GM18505 (cell line): ENCODE data around the gene PPM1H.
A peak's percentile ranks its signal among the peaks of the same experiment; 100 is the strongest.

Experiments used
- ATAC-seq: cut with Tn5 transposase; IDR thresholded peaks from one replicate; pipeline ENCODE4 v1.9.1; 2021; ENCODE audit not compliant: unreplicated experiment
- POLR2A ChIP-seq: IDR thresholded peaks from 4 replicates; pipeline ENCODE4 v1.6.1; 2011; ENCODE audit warnings: borderline replicate concordance; ENCODE audit not compliant: insufficient read depth, insufficient read length; ENCODE audit errors: extremely low read depth

Gene PPM1H

DNA sequence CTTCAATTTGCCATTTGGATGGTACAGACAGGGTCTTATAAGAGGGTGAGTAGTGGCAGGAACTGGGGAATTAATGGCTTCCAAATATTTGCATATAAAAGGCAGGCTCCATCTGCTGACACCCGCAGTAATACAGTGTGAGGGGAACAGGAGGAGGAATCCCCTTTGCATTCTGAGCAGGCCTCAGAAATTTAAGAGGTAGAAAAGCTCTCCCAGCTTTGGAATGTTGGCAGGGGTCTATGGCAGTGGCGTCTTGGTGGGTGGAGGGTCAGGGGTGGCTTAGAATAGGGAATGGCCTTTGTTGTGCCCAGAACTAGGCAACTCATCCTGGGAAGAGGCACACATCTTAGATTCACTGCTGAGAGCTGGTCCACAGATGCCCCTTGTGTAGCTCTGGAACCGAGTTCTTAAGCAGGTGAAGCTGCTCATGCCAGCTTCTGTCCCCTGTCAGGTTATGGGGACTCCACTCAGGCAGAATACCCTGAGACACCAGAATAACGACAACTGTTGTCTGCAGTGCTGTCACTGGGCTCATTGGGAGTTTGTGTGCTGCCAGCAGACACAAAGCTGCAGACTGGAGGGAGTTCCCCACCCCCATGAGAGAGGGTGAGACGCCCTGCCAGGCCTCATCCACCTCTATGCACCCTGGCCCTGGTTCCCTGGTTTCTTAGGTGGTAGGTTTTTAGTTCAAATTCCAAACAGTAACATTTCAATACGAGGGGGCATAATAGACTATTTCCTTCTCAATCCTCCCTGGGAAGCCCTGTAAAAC, 278.2 kb downstream of the PPM1H start:
- ATAC-seq: no peak
- no peak for TF ChIP-seq POLR2A

DNA sequence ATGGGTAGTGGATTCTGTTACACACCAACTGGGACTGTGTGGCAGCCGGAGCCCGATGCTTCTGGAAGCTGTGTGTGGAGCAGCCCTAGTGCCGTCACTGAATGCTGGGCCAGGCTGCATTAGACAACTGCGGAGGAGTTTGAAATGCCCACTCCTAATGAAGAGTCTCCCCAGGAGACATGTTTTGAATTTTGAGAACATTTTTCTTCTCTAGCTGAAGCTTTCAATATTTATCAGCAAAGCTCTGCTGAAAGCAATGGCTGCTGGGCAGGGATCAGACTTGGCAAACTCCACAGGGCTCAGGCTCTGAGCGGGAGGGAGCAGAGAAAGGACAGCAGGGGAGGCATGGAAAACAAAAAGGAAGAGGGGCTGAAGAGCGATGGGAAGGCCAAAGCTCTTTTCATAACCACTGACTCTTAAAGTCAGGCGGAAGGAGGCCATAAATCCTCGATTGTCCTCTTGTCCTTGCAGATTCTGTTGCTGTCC, 279.2 kb downstream of the PPM1H start:
- no peak for ATAC-seq

DNA sequence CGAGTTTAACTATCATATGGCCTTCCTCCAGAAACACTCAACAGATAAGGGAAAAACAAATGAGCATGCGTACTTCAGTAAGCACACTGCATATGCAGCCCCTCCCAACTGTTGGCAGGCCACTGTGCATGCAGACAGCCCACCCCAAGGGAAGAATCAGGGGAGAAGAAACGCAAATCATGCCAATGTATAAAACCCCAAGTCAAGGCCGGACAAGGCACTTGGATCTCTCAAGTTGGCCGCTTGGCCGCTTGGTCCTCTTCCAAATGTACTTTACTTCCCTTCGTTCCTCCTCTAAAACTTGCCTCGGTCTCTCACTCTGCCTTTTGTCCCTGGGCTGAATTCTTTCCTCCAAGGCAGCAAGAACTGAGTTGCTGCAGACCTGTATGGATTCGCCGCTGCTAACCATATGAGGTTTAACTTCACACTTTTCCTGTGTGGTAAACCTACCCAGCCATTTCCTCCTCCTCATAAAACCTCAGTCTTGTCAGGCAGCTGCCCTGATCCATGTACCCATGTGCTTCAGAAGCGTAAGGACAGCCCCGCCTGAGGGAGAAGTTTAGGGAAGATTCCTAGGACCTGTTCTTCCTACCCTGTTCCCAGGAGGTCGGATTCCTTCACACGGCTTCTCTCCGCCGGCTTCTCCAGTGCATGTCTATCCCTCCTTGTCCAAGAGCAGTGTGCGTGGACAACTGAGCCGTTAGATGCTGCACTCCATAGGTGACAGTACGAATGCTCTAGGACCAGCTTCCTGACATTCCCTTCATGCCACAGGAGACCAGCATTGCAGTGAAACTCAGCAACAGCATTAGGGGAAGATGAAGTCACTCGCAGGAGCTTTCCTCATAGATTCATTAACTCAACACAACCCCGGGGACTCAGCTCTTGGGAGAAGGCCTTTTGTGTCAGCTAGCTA, 280.4 kb downstream of the PPM1H start:
- TF ChIP-seq POLR2A: no peak
- no peak for ATAC-seq

More for the DNA sequence above, 279.2 kb downstream of the PPM1H start:
- no peak for TF ChIP-seq POLR2A

DNA sequence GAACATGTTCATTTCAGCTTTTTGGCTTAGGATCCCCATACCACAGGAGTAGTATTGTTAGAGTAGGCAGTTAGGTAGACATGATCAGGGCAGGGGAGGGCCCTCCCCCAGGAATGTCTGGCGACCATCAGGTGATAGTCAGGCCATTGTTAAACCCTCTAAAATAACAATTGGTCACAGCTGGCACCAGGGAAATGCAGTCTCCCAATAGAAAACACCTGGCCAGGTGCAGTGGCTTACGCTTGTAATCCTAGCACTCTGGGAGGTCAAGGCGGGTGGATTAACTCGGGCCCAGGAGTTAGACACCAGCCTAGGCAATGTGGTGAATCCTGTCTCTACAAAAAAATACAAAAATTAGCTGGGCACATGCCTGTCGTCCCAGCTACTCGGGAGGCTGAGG, 281.2 kb downstream of the PPM1H start:
- TF ChIP-seq POLR2A: no peak
- ATAC-seq: no peak

DNA sequence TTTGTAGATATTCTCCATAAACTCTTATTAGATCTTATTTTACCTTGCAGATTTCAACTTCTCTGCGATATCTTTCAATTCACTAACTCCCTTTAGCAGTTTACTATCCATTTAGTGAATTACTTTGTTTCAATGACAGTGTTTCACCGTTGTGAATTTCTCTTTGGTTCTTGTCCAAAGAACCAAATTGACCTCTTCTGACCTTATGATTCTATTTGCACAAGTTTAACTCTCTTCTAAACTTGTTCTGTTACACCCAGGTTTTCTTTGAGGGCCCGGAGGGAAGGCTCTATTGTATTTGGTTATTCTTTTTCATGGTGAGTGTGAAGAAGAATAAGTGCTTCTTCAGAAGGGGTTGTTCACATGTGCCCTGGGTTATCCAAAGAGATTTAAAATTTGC, 281.6 kb downstream of the PPM1H start:
- no peak for TF ChIP-seq POLR2A
- ATAC-seq: no peak

DNA sequence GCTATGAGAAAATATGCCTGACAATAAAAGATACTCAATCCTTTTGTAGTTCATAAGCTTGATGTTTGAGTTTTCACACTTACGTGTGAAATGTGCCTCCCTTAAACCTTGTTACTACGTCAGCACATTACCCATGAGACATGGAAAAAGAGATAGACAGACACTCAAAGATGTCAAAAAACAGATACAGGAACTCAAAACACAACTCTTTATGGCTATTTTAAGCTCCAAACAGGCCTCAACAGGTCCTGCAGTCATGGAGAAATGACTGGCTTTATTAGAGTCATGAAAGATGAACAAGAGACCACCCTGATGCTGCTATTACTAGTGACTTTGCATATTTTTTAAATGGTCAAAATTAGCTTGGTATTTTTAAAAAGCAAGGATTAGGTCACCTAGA, 283.8 kb downstream of the PPM1H start:
- no peak for TF ChIP-seq POLR2A

DNA sequence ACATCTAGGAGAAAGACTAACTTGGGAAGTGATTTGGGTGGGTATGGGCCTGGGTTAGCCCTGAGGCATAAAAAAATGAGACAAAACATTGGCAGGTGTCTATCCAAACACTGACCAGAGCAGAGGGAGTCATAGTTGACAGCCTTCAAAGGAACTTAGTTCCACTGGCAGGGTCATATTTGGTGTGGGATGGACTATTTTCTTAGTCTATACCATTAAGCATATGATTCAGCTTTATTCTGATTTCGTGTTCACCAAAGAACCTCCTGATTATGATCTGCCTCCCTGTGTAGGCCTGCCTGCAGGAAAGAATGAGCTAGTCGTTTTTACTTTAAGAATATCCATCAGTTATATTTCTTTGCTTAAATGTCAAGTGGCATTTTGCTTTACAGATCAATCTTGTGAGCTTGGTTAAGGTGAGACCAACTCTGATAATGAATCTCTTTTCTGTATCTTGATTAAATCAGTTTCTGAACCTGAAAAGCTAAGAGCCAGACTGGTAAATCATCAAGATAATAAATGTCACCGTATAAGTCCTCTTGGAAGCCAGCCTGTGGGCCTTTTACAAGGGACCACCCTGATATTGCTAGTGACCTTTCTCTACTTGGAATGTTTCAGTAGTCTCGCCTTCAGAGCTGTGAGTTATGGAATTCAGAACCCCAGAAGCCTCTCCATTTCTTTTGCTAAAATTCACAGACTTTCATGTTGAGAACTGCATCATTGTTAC, 285.4 kb downstream of the PPM1H start:
- no peak for ATAC-seq
- no peak for TF ChIP-seq POLR2A

More for the DNA sequence above, 283.8 kb downstream of the PPM1H start:
- ATAC-seq: no peak

DNA sequence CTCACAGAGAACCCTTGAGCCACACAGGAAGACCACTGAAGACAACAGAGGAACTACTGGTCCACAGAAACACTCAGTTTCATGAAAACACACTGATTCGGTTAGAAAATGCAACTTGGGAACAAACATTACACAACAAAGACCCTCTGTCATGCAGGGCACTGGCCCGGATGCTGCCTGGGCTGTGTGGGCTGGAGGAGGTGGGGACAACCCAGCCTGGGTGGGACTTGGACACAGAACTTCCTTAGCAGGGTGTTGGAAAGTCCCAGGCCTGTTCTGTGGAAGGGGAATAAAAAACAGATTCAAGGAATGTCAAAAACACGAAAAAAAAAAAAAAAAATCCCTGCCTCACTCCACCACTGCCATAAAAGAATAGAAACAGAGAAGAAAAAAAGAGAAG, 287.4 kb downstream of the PPM1H start:
- ATAC-seq: no peak

DNA sequence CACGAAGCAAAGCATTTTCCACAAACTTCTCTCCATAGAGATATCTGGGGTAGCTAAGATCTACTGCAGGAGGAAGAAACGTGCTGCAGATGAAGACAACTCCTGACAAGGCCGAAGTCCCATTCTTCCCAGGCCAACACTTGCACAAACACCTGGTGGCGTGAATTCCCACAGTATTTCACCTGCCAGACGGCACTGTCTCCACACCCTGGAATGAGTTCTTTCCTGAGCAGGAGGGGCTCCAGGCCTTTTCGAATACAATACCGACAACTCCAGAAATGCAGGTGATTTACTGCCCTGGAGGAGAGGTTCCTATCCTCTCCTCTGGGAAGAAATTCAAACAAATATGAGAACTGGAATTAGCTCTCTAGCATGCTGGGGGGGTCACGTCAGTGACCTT, 288.4 kb downstream of the PPM1H start:
- no peak for ATAC-seq
- TF ChIP-seq POLR2A: no peak

More for the DNA sequence above, 287.4 kb downstream of the PPM1H start:
- TF ChIP-seq POLR2A: no peak

DNA sequence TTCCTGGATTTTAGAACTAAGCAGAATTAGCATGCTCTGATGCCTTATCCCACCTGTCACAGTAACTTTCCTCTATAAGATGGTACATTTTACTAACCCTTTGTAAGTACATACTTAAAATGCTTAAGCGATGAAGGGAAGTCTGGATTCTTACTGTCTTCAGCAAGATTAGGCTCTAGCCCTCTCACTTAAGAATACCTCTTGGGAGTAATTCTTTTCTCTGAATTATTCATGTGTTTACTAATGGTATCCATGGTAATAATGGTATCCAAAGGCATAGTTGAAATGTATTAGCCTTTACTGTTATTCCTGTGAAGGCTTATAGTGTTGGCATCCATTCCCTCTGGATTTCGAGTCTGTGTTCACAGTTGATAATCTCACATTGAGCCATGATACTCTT, 291.5 kb downstream of the PPM1H start:
- TF ChIP-seq POLR2A: no peak
- ATAC-seq: no peak

DNA sequence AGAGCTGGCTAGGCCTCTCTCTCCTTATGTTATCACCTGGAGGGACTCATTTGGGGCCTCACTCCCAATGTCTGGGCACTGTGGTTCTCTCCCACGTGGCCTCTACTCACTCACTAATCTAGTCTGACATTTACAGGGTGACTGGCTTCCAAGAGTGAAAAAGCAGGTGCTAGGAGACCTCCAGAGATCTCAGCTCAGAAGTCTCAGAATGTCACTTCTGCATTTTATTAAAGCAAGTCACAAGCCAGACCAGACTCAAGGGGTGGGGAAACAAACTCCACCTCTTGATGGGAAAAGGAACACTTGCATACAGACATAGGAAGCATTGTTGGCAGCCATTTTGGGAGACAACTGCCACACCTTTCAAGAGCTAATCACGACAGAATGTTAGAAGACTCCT, 292.5 kb downstream of the PPM1H start:
- ATAC-seq: no peak
- TF ChIP-seq POLR2A: no peak

DNA sequence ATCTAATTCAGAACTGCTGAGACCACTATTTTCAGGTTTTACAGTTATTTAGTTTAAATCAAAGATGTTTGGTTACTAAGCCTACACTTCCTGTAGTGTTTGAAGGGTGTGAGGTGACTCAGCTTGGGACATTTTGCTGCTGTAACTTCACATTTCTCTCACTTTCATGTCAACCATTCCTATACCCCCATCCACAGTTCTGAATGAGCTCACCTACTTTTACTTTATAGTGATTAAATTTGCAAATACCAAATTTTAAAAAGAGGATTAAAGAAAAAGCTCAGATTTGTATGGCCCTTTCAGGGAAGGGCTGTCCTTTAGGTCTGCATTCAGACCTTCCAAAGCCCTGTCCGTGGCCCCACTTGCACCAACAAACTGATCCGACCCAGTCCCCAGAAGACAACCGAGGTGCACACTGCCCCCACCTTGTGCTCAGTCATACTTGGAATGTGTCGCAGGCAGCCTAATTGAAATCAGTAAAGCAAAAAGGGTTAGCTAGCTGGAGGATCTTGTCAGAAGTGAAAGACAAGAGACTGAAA, 294.0 kb downstream of the PPM1H start:
- ATAC-seq: peak; percentile 90
- TF ChIP-seq POLR2A: no peak

DNA sequence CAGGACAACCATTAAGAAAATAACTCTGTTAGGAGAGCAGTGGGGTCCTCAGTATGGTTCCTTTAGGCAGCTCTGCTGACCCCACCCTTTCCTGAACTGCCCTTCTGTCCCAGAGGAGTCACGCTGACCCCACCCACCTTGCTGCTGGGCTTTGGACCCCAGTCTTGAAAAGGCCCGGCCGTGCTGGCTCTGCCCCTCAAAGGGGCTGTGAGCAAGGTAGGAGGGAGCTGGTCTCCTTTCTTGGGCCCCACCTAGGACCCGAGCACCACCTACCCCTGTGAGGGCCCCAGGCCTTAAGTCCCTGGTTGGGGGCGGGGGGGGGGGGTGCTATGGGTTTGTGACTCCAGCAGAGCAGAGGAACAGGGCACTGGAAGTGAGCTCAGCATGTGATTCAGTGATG, 297.3 kb downstream of the PPM1H start:
- ATAC-seq: no peak
- no peak for TF ChIP-seq POLR2A
